ENCODE results near the gene ESRRB.

ESRRB gene

GRCh38 chr14:76467711-76468155 is 91.8 kb downstream of the ESRRB start:
- H3K4me3 ChIP-seq (ENCODE audit: low read depth, low read length, poor library complexity, severe bottlenecking) = no peak overlapping the region
- no peaks in the 10 kb centered on the region for H3K9me3 ChIP-seq (ENCODE audit: low read length)
- no peak overlapping the region for H3K9ac ChIP-seq (ENCODE audit: low read length)
- H3K79me2 ChIP-seq (ENCODE audit: insufficient read depth, low read length) = no peaks in the 10 kb centered on the region
- H3K9me2 ChIP-seq (ENCODE audit: low read depth, low read length) = no peaks in the 10 kb centered on the region
- no peak overlapping the region for H3K27ac ChIP-seq (ENCODE audit: low read depth, low read length, poor library complexity, severe bottlenecking)
- no peak for TF ChIP-seq EZH2 (IDR thresholded peaks at IDR 0.05; ENCODE audit: borderline replicate concordance, low read length)
- TF ChIP-seq CTCF (IDR thresholded peaks at IDR 0.05; ENCODE audit: low read length) = no peak
- no peaks in the 10 kb centered on the region for H3K4me1 ChIP-seq (ENCODE audit: insufficient read depth, low read length, severe bottlenecking)
- no peak overlapping the region for H3K4me2 ChIP-seq (ENCODE audit: low read length)
- H3K27me3 ChIP-seq (ENCODE audit: insufficient read depth, low read length) = 0 out of 2 replicates have a peak, but pooled peaks cover 1% of the 10 kb centered on the region
- H3K36me3 ChIP-seq (ENCODE audit: insufficient read depth, low read length) = no peaks in the 10 kb centered on the region
- no peaks in the 10 kb centered on the region for H4K20me1 ChIP-seq (ENCODE audit: insufficient read depth, low read length)
- H3F3A ChIP-seq (ENCODE audit: insufficient read depth, low read length) = no peaks in the 10 kb centered on the region
- no peak overlapping the region for H2AFZ ChIP-seq (ENCODE audit: low read length)

- Histone ChIP-seq H3K9me3 (ENCODE audit: low read length) (no peaks in the 10 kb centered on the region), H3K4me1 (ENCODE audit: insufficient read depth, low read length, severe bottlenecking) (no peaks in the 10 kb centered on the region), H3F3A (ENCODE audit: insufficient read depth, low read length) (no peaks in the 10 kb centered on the region), H4K20me1 (ENCODE audit: insufficient read depth, low read length) (no peaks in the 10 kb centered on the region), H3K9ac (ENCODE audit: low read length) (no peak overlapping the region), H3K9me2 (ENCODE audit: low read depth, low read length) (no peaks in the 10 kb centered on the region), H3K4me3 (ENCODE audit: low read depth, low read length, poor library complexity, severe bottlenecking) (no peak overlapping the region), H2AFZ (ENCODE audit: low read length) (no peak overlapping the region), H3K36me3 (ENCODE audit: insufficient read depth, low read length) (no peaks in the 10 kb centered on the region), H3K4me2 (ENCODE audit: low read length) (no peak overlapping the region), H3K27ac (ENCODE audit: low read depth, low read length, poor library complexity, severe bottlenecking) (no peak overlapping the region), H3K79me2 (ENCODE audit: insufficient read depth, low read length) (no peaks in the 10 kb centered on the region), H3K27me3 (ENCODE audit: insufficient read depth, low read length) (0 out of 2 replicates have a peak, but pooled peaks cover 3% of the 10 kb centered on the region)
- TF ChIP-seq CTCF (IDR thresholded peaks at IDR 0.05; ENCODE audit: low read length) (no peak), EZH2 (IDR thresholded peaks at IDR 0.05; ENCODE audit: borderline replicate concordance, low read length) (no peak)
Observed at GRCh38 chr14:76472199-76472723, 96.3 kb downstream of the ESRRB start.

GRCh38 chr14:76473481-76474263 is 97.7 kb downstream of the ESRRB start:
- H3K79me2 ChIP-seq (ENCODE audit: insufficient read depth, low read length) = no peaks in the 10 kb centered on the region
- no peaks in the 10 kb centered on the region for H3K9me3 ChIP-seq (ENCODE audit: low read length)
- H3K27ac ChIP-seq (ENCODE audit: low read depth, low read length, poor library complexity, severe bottlenecking) = no peak overlapping the region
- H3K9ac ChIP-seq (ENCODE audit: low read length) = no peak overlapping the region
- H3K4me3 ChIP-seq (ENCODE audit: low read depth, low read length, poor library complexity, severe bottlenecking) = no peak overlapping the region
- no peaks in the 10 kb centered on the region for H3K9me2 ChIP-seq (ENCODE audit: low read depth, low read length)
- 0 out of 2 replicates have a peak, but pooled peaks cover 3% of the 10 kb centered on the region for H3K27me3 ChIP-seq (ENCODE audit: insufficient read depth, low read length)
- H3K4me2 ChIP-seq (ENCODE audit: low read length) = no peak overlapping the region
- H3F3A ChIP-seq (ENCODE audit: insufficient read depth, low read length) = no peaks in the 10 kb centered on the region
- H4K20me1 ChIP-seq (ENCODE audit: insufficient read depth, low read length) = no peaks in the 10 kb centered on the region
- no peaks in the 10 kb centered on the region for H3K4me1 ChIP-seq (ENCODE audit: insufficient read depth, low read length, severe bottlenecking)
- TF ChIP-seq EZH2 (IDR thresholded peaks at IDR 0.05; ENCODE audit: borderline replicate concordance, low read length) (no peak), CTCF (IDR thresholded peaks at IDR 0.05; ENCODE audit: low read length) (no peak)
- H3K36me3 ChIP-seq (ENCODE audit: insufficient read depth, low read length) = no peaks in the 10 kb centered on the region
- H2AFZ ChIP-seq (ENCODE audit: low read length) = no peak overlapping the region

All from OCI-LY1 (cell line).